Measurements from ENCODE around the gene TBC1D10A.
"Not testable (repeated sequence)": the region's sequence is repeated elsewhere in the genome, so short reads cannot be mapped to it uniquely, and the experiment has no call there.

Gene TBC1D10A

GRCh38 chr22:30344447-30345200 lies 17.9 kb upstream of the TBC1D10A start:
- DNase-seq, result peak; percentile 76

- no peak for DNase-seq
These were observed 14.4 kb upstream of the TBC1D10A start for GRCh38 chr22:30340911-30341685.

- DNase-seq, result no peak
These were observed 12.1 kb upstream of the TBC1D10A start for GRCh38 chr22:30338802-30339201.

DNA sequence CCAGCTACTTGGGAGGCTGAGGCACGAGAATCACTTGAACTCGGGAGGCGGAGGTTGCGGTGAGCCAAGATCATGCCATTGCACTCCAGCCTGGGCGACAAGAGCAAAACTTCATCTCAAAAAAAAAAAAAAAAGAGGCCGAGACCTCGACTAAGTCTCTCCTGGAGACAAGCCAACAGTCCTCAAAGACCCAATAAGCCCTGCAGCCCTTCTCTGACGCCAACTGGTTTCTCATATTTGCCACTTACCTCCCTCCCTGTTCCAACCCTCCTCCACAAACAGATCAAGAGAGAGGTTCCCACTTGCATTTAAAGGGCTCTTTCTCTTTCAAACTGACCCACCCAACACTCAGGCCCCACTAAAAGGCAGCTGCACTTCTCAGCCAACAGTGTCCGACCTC lies 11.6 kb upstream of the TBC1D10A start:
- not testable (repeated sequence) for DNase-seq

DNA sequence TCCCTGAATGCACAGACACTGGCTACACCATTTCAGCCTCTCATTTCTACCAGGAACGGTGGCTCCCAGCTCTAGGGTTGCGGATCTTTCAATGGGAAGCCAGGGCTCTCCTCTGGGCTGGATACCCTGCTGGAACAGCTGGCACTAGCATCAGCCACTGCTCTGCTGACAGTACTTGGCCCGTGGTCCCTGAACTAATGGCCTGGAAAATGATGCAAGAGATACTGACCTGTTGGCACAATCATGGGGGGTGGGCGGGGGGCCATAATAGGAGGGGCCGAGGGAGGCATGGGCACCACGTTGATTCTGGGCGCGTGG lies 10.7 kb upstream of the TBC1D10A start:
- DNase-seq, result no peak

DNA sequence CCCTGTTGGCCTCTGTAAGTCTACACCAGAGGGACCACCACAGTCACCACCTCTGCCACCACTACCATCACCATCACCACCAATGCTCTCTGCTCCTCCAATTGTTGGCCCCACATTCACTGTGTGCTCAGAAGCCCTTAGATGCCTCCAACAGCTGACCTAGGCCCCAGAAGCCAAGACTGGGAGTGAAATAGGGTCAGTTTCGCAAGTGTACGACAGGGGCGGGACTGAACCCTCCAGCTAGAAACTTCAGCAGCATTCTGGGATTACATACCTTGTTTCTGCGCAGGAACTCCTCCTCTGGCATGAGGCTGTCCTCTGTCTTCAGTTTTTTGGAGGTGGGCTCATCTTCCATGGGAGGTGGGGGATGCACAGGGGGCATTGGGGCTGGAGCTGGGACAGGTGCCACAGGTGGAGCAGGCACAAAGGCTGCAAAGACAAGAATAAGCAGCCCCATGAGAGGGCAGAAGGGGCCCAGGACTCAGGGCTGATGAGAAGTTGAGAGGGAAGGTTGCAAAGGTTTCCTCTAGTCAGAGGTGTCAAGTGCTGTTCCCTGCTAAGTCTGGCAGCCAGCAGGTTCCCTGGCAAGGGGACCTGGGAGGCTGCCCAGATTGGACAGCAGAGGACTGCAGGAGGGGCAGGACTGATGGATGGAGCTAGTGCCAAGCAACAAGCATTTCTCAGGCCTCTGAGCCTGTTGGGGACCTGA lies 10.2 kb upstream of the TBC1D10A start:
- no peak for DNase-seq

DNA sequence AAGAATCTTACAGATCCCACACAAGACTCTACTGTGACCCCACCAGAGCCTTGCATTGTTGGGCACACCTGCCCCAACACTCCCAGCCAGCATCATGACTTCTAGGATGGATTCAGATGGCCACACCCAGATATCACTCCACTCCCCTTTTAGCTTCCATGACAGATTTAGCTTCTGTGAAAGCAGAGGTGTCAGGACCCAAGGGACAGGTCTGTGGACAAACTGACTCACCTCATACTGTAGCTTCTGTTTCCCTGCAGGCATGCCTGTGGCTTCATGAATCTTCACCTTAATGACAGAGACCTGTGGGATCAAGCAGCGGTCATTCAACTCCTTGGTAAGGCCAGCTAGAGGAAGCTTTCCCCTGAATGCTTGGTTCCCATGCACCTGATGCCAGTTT lies 8.5 kb upstream of the TBC1D10A start:
- no peak for DNase-seq

DNA sequence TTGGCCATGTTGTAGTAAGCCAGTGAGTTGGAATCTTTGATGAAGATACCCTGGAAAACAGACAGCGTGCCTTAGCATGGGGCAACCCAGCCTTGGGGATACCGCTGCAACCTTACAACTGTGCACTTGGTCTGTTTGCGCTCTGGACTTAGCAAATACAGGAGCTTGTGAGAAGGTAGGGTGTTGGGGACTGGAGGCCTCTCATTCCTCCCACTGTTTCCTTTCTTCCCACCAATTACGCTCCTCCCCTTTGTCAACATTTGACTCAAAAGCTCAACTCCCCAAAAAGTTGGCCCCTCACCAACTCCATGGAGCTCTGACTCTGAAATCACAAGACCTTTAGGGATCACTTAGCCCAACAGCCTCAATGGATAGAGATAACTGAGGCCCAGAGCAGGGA lies 7.9 kb upstream of the TBC1D10A start:
- DNase-seq, result no peak

GRCh38 chr22:30333707-30334087 lies 7.0 kb upstream of the TBC1D10A start:
- no peak for DNase-seq

GRCh38 chr22:30332994-30333706 lies 6.4 kb upstream of the TBC1D10A start:
- no peak for DNase-seq

DNA sequence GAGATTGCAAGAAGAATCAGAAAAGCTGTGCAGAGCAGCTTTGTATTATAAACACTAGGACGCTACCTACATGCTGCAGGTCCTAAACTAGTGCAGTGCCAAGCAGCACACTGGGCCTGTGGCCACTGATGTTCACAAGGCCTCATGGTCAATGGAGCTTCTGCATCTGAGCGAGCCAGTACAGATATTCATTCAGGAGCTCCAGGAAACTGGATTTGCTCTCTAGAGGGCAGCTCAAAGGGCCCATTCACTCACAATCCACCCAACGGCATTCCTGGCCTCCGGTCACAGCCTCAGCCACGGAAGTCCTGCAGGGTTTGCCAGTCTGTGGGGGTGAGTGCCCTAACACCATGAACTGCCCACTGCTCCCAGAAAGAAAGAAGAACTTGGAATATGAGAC lies 5.8 kb upstream of the TBC1D10A start:
- no peak for DNase-seq

DNA sequence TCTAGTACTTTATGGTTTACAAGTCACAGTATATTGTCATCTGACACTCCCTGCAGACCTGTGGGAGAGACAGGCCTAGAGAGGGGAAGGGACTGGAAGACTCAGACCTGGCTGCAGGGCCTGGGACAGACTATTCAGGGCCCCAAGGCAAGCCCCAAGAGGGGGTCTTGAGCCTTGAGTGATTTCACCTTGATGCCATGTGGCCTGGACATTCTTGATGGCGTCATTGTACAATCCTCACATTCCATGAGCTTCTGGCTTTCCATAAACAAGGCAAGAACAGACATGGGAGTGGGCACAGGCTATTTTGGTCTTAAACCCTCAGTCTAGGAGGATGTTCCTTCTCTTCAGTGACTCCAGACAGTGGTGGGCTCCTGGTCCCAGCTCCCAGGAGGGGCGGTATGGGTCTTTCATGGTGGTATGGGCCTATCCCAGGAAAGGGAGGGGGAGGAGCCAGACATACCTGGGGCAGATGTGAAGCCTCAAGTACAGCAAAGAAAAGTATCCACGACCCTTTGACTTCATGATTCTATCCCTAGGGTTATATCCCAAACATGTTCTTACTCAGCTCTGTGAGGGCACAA lies 1.8 kb upstream of the TBC1D10A start:
- no peak for DNase-seq

- DNase-seq, result no peak
These were observed 1.2 kb upstream of the TBC1D10A start for GRCh38 chr22:30327864-30328345.

DNA sequence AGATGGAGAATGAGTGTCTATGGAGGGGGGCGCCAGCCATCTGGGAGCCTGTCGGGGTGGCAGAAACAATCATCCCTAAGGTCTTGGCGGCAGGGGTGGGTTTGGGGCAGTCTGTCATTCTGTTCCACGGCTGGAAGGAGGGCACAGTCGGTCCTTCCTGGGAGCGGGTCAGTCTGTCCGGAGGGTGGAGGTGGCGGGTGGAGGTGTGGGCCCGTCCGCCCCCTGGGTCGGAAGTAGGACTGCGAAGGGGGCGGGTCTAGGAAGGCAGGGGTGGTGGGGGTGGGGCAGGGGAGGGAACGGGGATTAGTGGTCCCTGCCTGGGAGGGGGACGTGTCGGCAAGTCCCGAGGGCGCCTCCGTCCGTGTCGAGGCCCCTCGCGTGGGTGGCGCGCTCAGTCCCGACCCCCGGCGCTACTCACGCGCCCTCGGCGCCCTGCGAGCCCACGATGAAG lies 461 bp downstream of the TBC1D10A start:
- peak; percentile 72 for DNase-seq

GRCh38 chr22:30325724-30326254 lies 952 bp downstream of the TBC1D10A start:
- DNase-seq, result no peak

GRCh38 chr22:30325065-30325720 lies 1.5 kb downstream of the TBC1D10A start:
- DNase-seq, result no peak

- peak; percentile 67 for DNase-seq
These were observed 2.6 kb downstream of the TBC1D10A start for GRCh38 chr22:30324014-30324730.

DNA sequence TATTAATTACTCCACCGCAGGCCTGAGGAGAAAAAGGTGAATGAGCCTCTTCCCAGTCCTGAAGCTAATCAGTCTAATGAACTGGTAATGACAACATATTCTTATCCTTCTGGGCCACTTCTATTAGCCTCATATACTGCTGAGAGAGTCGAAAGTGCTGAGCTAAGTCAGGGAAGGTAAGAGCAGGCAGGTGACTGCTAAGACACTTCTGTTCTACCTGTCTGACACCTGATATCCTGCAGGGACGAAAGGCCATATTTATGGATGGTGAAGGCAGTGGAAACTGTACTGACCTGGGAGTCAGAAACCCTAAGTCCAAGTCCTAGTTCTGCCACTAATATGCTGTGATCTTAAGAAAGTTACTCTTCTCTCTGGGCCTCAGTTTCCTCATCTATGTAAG lies 3.5 kb downstream of the TBC1D10A start:
- DNase-seq, result no peak

GRCh38 chr22:30321461-30321860 lies 5.3 kb downstream of the TBC1D10A start:
- DNase-seq, result no peak

GRCh38 chr22:30320021-30320556 lies 6.7 kb downstream of the TBC1D10A start:
- no peak for DNase-seq
